Measurements from ENCODE around the gene CFAP46. TPM values are rescaled to one million over a fixed set of nuclear protein-coding genes. Genes with fewer than 3 reads are reported as not detected.
"Not testable (repeated sequence)": the region's sequence is repeated elsewhere in the genome, so short reads cannot be mapped to it uniquely, and the experiment has no call there.

Gene CFAP46
- total RNA-seq, 1 donor from 2014 or later, result 0.85 TPM

GRCh38 chr10:132926777-132927650 lies 15.4 kb downstream of the CFAP46 start:
- no peak for DNase-seq

GRCh38 chr10:132926070-132926469 lies 16.3 kb downstream of the CFAP46 start:
- no peak for DNase-seq

- no peak for DNase-seq
These were observed 16.8 kb downstream of the CFAP46 start for GRCh38 chr10:132925614-132926013.

GRCh38 chr10:132925071-132925561 lies 17.3 kb downstream of the CFAP46 start:
- no peak for DNase-seq

GRCh38 chr10:132924046-132924952 lies 18.1 kb downstream of the CFAP46 start:
- no peak for DNase-seq

GRCh38 chr10:132923384-132923783 lies 19.0 kb downstream of the CFAP46 start:
- DNase-seq, result not testable (repeated sequence)

GRCh38 chr10:132922872-132923271 lies 19.5 kb downstream of the CFAP46 start:
- DNase-seq, result no peak

- no peak for DNase-seq
These were observed 20.3 kb downstream of the CFAP46 start for GRCh38 chr10:132921818-132922807.

GRCh38 chr10:132921086-132921485 lies 21.3 kb downstream of the CFAP46 start:
- DNase-seq, result no peak

- no peak for DNase-seq
These were observed 22.1 kb downstream of the CFAP46 start for GRCh38 chr10:132920101-132920925.

- DNase-seq, result no peak
These were observed 22.8 kb downstream of the CFAP46 start for GRCh38 chr10:132919374-132920100.

GRCh38 chr10:132918617-132919373 lies 23.6 kb downstream of the CFAP46 start:
- DNase-seq, result no peak

- DNase-seq, result no peak
These were observed 24.1 kb downstream of the CFAP46 start for GRCh38 chr10:132918264-132918616.

GRCh38 chr10:132916956-132917666 lies 25.3 kb downstream of the CFAP46 start:
- no peak for DNase-seq

- DNase-seq, result no peak
These were observed 25.9 kb downstream of the CFAP46 start for GRCh38 chr10:132916421-132916841.

GRCh38 chr10:132915411-132915810 lies 27.0 kb downstream of the CFAP46 start:
- DNase-seq, result no peak

- DNase-seq, result no peak
These were observed 27.6 kb downstream of the CFAP46 start for GRCh38 chr10:132914732-132915131.

- no peak for DNase-seq
These were observed 28.7 kb downstream of the CFAP46 start for GRCh38 chr10:132913559-132914115.
